GM18526 (cell line): ENCODE data around the gene ZNF17.
A peak's percentile ranks its signal among the peaks of the same experiment; 100 is the strongest.

Experiments used
- POLR2A ChIP-seq: IDR thresholded peaks from 3 replicates; pipeline ENCODE4 v1.6.1; 2011; ENCODE audit not compliant: insufficient read length; ENCODE audit errors: extremely low read depth

The ZNF17 gene

DNA sequence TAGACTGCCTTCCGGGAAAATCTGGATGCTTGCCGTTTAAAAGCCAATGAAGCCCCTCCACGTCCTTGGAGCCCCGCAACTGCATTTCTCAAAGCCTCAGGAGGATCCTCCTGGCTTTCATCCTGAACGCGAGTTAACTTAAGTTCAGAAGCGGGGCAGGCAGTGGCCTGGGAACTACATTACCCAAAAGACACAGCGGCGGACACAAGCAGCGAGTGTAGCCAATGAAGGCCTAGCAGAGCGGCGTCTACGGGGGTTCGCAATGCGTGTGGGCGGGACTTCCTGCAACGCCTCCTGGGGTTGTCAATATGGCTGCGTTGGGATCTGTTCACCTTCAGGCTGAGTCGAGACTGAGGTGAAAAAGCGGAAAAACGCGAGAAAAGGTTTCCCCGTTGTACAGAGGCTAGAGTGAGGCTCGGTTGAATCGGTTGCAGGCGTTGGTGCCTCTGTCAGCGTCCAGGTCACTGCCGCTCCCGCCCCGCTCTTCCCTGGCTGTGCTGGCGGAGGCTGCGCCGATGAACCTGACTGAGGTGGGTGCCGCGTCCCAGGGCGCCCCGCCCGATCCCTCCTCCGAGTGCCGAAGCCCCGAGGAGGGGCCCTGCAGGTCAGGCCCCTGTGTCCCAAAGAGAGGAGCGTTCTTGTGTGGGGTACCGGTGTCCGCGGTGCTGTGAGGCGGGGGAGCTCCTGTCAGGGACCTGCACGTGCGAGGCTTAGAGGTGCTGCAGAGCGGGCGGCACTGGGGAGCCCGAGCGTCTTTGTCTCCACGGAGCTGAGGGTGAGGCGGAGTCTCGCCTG lies at the start of gene ZNF17:
TSS of gene ZNF17 (plus strand) at position 285 of the 795 bp plus-strand sequence. CDS start 2,455 bp downstream, outside the sequence.
- peak; percentile 55 for TF ChIP-seq POLR2A

- no peak for TF ChIP-seq POLR2A
These were observed 48.5 kb upstream of the ZNF17 start for GRCh38 chr19:57362419-57362818.

- TF ChIP-seq POLR2A, result peak; percentile 69
These were observed 47.8 kb upstream of the ZNF17 start, which contains the start of the genes TRAPPC2B and ZNF547 for GRCh38 chr19:57362997-57363687. Gene TRAPPC2B (plus strand): TSS chr19:57363551. CDS start chr19:57364834, 1,283 bp downstream. Gene ZNF547 (plus strand): TSS chr19:57363551. CDS start chr19:57368556, 5,005 bp downstream.

DNA sequence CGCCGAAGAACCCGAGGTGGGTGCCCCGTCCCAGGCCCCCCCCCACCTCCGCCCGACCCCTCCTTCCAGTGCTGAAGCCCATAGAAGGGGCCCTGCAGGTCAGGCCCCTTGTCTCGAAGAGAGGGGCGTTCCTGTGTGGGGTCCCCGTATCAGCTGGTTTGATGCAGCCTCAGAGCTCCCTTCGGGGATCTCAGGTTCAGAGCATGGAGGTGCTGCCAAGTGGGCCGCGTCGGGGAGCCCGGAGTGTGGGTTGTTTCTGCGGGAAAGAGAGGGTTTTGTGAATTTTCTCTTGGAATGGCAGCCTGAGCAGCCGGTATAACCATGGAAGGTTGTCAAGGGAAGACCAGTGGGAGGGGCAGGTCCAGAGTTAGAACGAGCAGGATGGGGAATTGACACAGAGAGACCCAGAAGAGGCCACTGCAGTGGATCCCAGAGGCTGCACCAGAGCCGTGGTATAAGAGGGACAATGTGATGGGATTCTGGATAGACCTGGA lies 47.2 kb upstream of the ZNF17 start:
- no peak for TF ChIP-seq POLR2A

GRCh38 chr19:57366776-57367175 lies 44.2 kb upstream of the ZNF17 start:
- no peak for TF ChIP-seq POLR2A

- no peak for TF ChIP-seq POLR2A
These were observed 36.8 kb upstream of the ZNF17 start for GRCh38 chr19:57374179-57374578.

- TF ChIP-seq POLR2A, result no peak
These were observed 34.8 kb upstream of the ZNF17 start for GRCh38 chr19:57376151-57376550.

- TF ChIP-seq POLR2A, result no peak
These were observed 33.3 kb upstream of the ZNF17 start for GRCh38 chr19:57377498-57378146.

DNA sequence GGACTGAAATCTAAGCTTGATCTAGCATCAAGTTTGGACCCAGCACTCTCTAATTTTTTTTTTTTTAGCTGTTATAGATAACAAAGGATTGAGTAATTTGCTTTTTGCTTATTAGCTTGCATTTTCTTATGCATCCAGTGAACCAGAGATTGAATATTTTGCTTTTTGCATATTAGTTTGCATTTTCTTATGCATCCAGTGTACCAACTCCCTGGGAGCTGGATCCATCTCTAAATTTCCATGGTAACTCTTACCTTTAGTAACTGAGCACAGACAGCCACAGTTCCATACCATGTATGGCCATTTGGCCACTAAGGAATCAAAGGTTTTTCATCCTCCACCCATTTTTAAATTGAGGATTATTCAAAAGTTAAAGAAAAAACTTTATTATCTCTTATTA lies 30.0 kb upstream of the ZNF17 start:
- no peak for TF ChIP-seq POLR2A

GRCh38 chr19:57382806-57383488 lies 28.0 kb upstream of the ZNF17 start:
- TF ChIP-seq POLR2A, result no peak

DNA sequence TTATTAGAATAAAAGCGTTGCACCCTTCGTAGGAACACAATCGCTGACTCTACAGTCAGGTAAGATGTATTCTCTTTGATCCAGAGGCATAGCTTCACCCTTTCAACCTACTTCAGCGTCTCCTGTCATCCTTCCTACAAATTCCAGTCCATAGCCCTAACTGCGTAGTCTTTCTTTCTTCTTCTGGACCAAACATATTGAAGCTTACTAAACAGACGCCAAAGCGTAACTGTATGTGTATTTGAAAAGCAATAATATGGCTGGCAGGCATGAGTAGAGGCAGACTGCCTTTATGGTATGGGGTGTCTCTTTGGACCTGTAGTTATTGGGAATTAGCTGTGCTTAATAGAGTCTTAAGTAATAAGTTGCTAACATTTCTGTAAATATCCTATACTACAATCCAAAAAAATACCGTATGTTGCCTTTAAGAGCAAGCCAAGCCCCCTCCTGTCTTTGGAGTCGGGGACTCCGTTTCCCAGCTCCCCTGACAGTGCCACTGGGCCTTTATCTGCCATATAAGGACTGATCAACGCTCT lies 21.7 kb upstream of the ZNF17 start:
- no peak for TF ChIP-seq POLR2A

GRCh38 chr19:57389730-57390598 lies 21.0 kb upstream of the ZNF17 start, which contains the start of gene ZNF548:
Gene ZNF548 (plus strand): TSS chr19:57389854. CDS start chr19:57390100, 246 bp downstream.
- peak; percentile 50 for TF ChIP-seq POLR2A

GRCh38 chr19:57395710-57396109 lies 15.3 kb upstream of the ZNF17 start:
- TF ChIP-seq POLR2A, result no peak

DNA sequence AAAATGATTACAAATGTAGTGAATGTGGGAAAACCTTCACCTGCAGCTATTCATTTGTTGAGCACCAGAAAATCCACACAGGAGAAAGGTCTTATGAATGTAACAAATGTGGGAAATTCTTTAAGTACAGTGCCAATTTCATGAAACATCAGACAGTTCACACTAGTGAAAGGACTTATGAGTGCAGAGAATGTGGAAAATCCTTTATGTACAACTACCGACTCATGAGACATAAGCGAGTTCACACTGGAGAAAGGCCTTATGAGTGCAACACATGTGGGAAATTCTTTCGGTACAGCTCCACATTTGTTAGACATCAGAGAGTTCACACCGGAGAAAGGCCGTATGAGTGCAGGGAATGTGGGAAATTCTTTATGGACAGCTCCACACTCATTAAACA lies 12.1 kb upstream of the ZNF17 start:
- no peak for TF ChIP-seq POLR2A
